ENCODE results near the gene ISLR.

DNA sequence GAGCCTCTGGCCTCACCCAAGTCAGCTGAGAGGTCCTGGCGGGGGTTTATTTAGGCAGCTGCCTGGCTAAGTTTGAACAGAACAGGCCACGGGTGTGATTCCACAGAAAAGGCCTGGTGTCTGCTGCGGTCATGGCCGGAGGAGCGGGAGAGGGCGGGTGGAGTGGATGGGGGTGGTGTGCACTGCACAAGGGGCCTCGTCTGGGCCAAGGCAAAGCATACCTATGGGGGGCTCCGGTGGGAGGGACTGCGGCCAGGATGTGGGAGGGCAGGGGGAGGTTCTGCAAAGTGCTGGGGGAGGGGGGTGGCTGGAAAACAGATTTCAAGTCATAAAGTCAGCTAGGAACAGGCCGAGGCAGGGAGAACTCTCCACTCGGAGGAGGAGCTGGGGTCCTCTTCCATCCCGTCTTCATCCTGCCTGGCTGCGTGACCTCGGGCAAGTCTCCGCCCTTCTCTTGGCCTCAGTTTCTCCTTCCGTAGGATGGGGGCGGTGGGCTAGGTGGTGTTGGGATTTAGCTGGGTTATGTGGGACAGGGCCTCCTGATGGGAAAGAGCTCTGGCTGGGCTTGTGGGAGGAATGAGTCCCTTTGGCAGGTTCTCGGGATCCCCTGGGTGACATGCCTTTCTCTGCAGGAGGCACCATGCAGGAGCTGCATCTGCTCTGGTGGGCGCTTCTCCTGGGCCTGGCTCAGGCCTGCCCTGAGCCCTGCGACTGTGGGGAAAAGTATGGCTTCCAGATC, 878 bp downstream of the ISLR start:
- TF ChIP-seq ESRRA (IDR thresholded peaks at IDR 0.05; ENCODE audit: borderline replicate concordance, low read depth): no peak
- no peak for TF ChIP-seq POLR3A (IDR thresholded peaks at IDR 0.05; ENCODE audit: borderline replicate concordance, extremely low read depth, insufficient read depth, insufficient read length)
- no peak for TF ChIP-seq EZH2 (IDR thresholded peaks at IDR 0.05; ENCODE audit: borderline replicate concordance, low read depth, low read length)
- no peak for TF ChIP-seq NR3C1 (CRISPR knock-in tag; IDR thresholded peaks at IDR 0.05)
- no peak for TF ChIP-seq CTCF (IDR thresholded peaks at IDR 0.05 in 2 of 3, conservative IDR thresholded peaks at IDR 0.05 in 1 of 3; ENCODE audit: insufficient read depth in 2 of 3, low read depth in 1 of 3, low read length in 3 of 3)
- TF ChIP-seq, protein P1, sequence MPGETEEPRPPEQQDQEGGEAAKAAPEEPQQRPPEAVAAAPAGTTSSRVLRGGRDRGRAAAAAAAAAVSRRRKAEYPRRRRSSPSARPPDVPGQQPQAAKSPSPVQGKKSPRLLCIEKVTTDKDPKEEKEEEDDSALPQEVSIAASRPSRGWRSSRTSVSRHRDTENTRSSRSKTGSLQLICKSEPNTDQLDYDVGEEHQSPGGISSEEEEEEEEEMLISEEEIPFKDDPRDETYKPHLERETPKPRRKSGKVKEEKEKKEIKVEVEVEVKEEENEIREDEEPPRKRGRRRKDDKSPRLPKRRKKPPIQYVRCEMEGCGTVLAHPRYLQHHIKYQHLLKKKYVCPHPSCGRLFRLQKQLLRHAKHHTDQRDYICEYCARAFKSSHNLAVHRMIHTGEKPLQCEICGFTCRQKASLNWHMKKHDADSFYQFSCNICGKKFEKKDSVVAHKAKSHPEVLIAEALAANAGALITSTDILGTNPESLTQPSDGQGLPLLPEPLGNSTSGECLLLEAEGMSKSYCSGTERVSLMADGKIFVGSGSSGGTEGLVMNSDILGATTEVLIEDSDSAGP (CRISPR knock-in tag; IDR thresholded peaks at IDR 0.05): no peak
- no peak for TF ChIP-seq PRMT5 (CRISPR knock-in tag; IDR thresholded peaks at IDR 0.05)
- TF ChIP-seq PRPF4 (IDR thresholded peaks at IDR 0.05; ENCODE audit: insufficient read depth, low read depth, low read length, poor library complexity, severe bottlenecking): no peak
- no peak for TF ChIP-seq SRSF1 (IDR thresholded peaks at IDR 0.05; ENCODE audit: low read depth, low read length)
- no peak for TF ChIP-seq LEF1 (IDR thresholded peaks at IDR 0.05)
- TF ChIP-seq IRF1 (CRISPR knock-in tag; IDR thresholded peaks at IDR 0.05; ENCODE audit: borderline replicate concordance): no peak
- no peak for TF ChIP-seq ZC3H4 (CRISPR knock-in tag; IDR thresholded peaks at IDR 0.05; ENCODE audit: borderline replicate concordance)
- TF ChIP-seq, protein P2, sequence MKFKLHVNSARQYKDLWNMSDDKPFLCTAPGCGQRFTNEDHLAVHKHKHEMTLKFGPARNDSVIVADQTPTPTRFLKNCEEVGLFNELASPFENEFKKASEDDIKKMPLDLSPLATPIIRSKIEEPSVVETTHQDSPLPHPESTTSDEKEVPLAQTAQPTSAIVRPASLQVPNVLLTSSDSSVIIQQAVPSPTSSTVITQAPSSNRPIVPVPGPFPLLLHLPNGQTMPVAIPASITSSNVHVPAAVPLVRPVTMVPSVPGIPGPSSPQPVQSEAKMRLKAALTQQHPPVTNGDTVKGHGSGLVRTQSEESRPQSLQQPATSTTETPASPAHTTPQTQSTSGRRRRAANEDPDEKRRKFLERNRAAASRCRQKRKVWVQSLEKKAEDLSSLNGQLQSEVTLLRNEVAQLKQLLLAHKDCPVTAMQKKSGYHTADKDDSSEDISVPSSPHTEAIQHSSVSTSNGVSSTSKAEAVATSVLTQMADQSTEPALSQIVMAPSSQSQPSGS (CRISPR knock-in tag; IDR thresholded peaks at IDR 0.05): no peak
